WTC11 (cell line): ENCODE measurements around the gene SLCO4A1.
"Not testable (repeated sequence)": the region's sequence is repeated elsewhere in the genome, so short reads cannot be mapped to it uniquely, and the experiment has no call there.

Experiments
- CTCF ChIP-seq: fragments of 200-600 bp; IDR thresholded peaks from 2 replicates; pipeline ENCODE4 v1.8.0; 2022; ENCODE audit warnings: antibody characterized with exemption
- NR3C1 ChIP-seq: sonication (generic); formaldehyde crosslinking; conservative IDR thresholded peaks from 2 replicates; pipeline ENCODE4 v1.8.1; 2023; ENCODE audit warnings: low read depth, mild to moderate bottlenecking, missing genetic modification reagents
- PREB ChIP-seq: sonication (generic); formaldehyde crosslinking; IDR thresholded peaks from 2 replicates; pipeline ENCODE4 v1.8.1; 2022; ENCODE audit warnings: mild to moderate bottlenecking, missing genetic modification reagents, moderate library complexity, borderline replicate concordance
- TEAD4 ChIP-seq: sonication (generic); formaldehyde crosslinking; IDR thresholded peaks from 2 replicates; pipeline ENCODE4 v1.8.0; 2022; ENCODE audit warnings: mild to moderate bottlenecking, missing genetic modification reagents
- USF1 ChIP-seq: sonication (generic); formaldehyde crosslinking; IDR thresholded peaks from 2 replicates; pipeline ENCODE4 v1.8.0; 2022; ENCODE audit warnings: mild to moderate bottlenecking, missing genetic modification reagents
- ZNF232 ChIP-seq: sonication (generic); formaldehyde crosslinking; IDR thresholded peaks from 2 replicates; pipeline ENCODE4 v1.8.0; 2022; ENCODE audit warnings: mild to moderate bottlenecking, missing genetic modification reagents
- ZNF512 ChIP-seq: sonication (generic); formaldehyde crosslinking; IDR thresholded peaks from 2 replicates; pipeline ENCODE4 v1.8.1; 2022; ENCODE audit warnings: missing genetic modification reagents, borderline replicate concordance
- TF ChIP-seq, protein P1 (sequence below): sonication (generic); formaldehyde crosslinking; IDR thresholded peaks from 2 replicates; pipeline ENCODE4 v1.8.1; 2023; ENCODE audit warnings: mild to moderate bottlenecking, missing genetic modification reagents, moderate library complexity

DNA sequence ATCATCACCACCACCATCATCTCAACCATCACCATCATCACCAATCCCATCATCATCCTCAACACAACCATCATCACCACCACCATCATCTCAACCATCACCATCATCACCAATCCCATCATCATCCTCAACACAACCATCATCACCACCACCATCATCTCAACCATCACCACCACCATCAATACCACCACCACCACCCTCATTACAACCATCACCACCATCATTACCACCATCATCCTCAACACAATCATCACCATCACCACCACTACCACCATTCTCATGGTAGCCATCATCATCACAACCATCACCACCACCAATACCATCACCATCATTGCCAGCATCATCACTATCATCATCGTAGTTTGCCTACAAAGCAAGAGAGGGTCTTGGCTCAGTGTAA lies 14.9 kb upstream of the SLCO4A1 start:
- not testable (repeated sequence) for TF ChIP-seq ZNF512 (CRISPR knock-in tag); USF1 (CRISPR knock-in tag); TEAD4 (CRISPR knock-in tag); CTCF; ZNF232 (CRISPR knock-in tag); PREB (CRISPR knock-in tag); NR3C1
- TF ChIP-seq, protein P1, sequence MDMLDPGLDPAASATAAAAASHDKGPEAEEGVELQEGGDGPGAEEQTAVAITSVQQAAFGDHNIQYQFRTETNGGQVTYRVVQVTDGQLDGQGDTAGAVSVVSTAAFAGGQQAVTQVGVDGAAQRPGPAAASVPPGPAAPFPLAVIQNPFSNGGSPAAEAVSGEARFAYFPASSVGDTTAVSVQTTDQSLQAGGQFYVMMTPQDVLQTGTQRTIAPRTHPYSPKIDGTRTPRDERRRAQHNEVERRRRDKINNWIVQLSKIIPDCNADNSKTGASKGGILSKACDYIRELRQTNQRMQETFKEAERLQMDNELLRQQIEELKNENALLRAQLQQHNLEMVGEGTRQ (CRISPR knock-in tag), result not testable (repeated sequence)
